A549 (cell line): ENCODE results near the gene TBC1D14.

ENCODE experiments used
- CBX2 ChIP-seq: fragments of 200-600 bp; sonication (generic); IDR thresholded peaks from 2 replicates; pipeline ENCODE4 v1.6.1; 2016; ENCODE audit warnings: low read depth, mild to moderate bottlenecking, borderline replicate concordance
- CHD2 ChIP-seq: fragments of 150-350 bp; IDR thresholded peaks from 2 replicates; pipeline ENCODE4 v1.6.1; 2014; ENCODE audit warnings: low read length; ENCODE audit not compliant: partially characterized antibody
- EP300 ChIP-seq, 2 experiments: fragments of >200 bp; sonication (Bioruptor Twin); formaldehyde crosslinking; IDR thresholded peaks; 2 replicates in 1 of 2; 3 replicates in 1 of 2; pipeline ENCODE4 v1.6.1; 2016 to 2017
- FOXS1 ChIP-seq: fragments of 250-450 bp; sonication (Bioruptor Pico); IDR thresholded peaks from 2 replicates; pipeline ENCODE4 v1.5.0; 2020; ENCODE audit warnings: mild to moderate bottlenecking, moderate library complexity
- MYC ChIP-seq: IDR thresholded peaks from 2 replicates; pipeline ENCODE4 v1.6.1; 2012; ENCODE audit warnings: mild to moderate bottlenecking, inconsistent platforms, low read length, improper control_type of control experiment, borderline replicate concordance
- POLR2A ChIP-seq: IDR thresholded peaks from 2 replicates; pipeline ENCODE4 v1.6.1; 2012; ENCODE audit warnings: mild to moderate bottlenecking, low read length
- RARB ChIP-seq: fragments of 250-450 bp; sonication (Bioruptor Pico); IDR thresholded peaks from 2 replicates; pipeline ENCODE4 v1.8.0; 2021; ENCODE audit warnings: mild to moderate bottlenecking, moderate library complexity
- RCOR1 ChIP-seq: fragments of 150-350 bp; IDR thresholded peaks from 2 replicates; pipeline ENCODE4 v1.6.1; 2014; ENCODE audit warnings: antibody characterized with exemption, low read length, low read depth
- RFX5 ChIP-seq: fragments of 450-650 bp; IDR thresholded peaks from 2 replicates; pipeline ENCODE4 v1.7.1; 2014; ENCODE audit warnings: antibody characterized with exemption, mild to moderate bottlenecking, moderate library complexity
- TF ChIP-seq, protein P1 (sequence below): fragments of 200-600 bp; sonication (generic); IDR thresholded peaks from 2 replicates; pipeline ENCODE4 v1.6.1; 2016; ENCODE audit warnings: antibody characterized with exemption, mild to moderate bottlenecking, moderate library complexity

DNA sequence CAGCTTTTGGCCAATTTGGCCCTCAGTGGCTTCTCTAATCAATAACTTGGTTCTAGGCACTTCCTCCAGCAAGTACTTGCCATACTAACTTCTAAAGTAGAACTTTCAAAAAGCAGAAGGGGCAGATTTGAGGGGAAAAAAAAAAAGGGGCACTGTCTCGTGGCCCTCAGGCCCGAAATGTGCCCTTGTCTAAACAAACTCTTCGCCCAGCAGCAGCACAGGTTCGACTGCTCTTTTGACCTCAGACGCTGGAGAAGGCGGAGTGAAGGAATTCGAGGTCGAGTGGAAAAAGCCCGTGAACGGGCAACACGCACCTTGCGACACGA, 157.5 kb downstream of the TBC1D14 start:
- no peak for TF ChIP-seq CBX2
- TF ChIP-seq, protein P1, sequence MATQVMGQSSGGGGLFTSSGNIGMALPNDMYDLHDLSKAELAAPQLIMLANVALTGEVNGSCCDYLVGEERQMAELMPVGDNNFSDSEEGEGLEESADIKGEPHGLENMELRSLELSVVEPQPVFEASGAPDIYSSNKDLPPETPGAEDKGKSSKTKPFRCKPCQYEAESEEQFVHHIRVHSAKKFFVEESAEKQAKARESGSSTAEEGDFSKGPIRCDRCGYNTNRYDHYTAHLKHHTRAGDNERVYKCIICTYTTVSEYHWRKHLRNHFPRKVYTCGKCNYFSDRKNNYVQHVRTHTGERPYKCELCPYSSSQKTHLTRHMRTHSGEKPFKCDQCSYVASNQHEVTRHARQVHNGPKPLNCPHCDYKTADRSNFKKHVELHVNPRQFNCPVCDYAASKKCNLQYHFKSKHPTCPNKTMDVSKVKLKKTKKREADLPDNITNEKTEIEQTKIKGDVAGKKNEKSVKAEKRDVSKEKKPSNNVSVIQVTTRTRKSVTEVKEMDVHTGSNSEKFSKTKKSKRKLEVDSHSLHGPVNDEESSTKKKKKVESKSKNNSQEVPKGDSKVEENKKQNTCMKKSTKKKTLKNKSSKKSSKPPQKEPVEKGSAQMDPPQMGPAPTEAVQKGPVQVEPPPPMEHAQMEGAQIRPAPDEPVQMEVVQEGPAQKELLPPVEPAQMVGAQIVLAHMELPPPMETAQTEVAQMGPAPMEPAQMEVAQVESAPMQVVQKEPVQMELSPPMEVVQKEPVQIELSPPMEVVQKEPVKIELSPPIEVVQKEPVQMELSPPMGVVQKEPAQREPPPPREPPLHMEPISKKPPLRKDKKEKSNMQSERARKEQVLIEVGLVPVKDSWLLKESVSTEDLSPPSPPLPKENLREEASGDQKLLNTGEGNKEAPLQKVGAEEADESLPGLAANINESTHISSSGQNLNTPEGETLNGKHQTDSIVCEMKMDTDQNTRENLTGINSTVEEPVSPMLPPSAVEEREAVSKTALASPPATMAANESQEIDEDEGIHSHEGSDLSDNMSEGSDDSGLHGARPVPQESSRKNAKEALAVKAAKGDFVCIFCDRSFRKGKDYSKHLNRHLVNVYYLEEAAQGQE: no peak
- no peak for TF ChIP-seq RFX5
- TF ChIP-seq POLR2A: no peak
- TF ChIP-seq FOXS1 (CRISPR knock-in tag): no peak
- TF ChIP-seq RCOR1: no peak
- TF ChIP-seq RARB: no peak
- TF ChIP-seq EP300 (IDR thresholded peaks at IDR 0.05): no peak
- no peak for TF ChIP-seq MYC
- no peak for TF ChIP-seq CHD2
